ENCODE measurements around the gene CCDC181.
"Not testable (repeated sequence)": the region's sequence is repeated elsewhere in the genome, so short reads cannot be mapped to it uniquely, and the experiment has no call there.

The CCDC181 gene

GRCh38 chr1:169427081-169427641 lies at the start of gene CCDC181:
CCDC181 (minus strand) TSS chr1:169427474; CDS start chr1:169424927, 2,547 bp downstream.
- DNase-seq: peak; percentile 41 to 58

GRCh38 chr1:169475806-169476387 lies 48.6 kb upstream of the CCDC181 start:
- no peak for DNase-seq

- DNase-seq: no peak
Observed at GRCh38 chr1:169474302-169474995, 47.2 kb upstream of the CCDC181 start.

GRCh38 chr1:169473347-169473746 lies 46.1 kb upstream of the CCDC181 start:
- no peak for DNase-seq

- no peak for DNase-seq
Observed at GRCh38 chr1:169472738-169473137, 45.5 kb upstream of the CCDC181 start.

GRCh38 chr1:169468982-169469381 lies 41.7 kb upstream of the CCDC181 start:
- no peak for DNase-seq

GRCh38 chr1:169466259-169467230 lies 39.3 kb upstream of the CCDC181 start:
- peak in 1 of 2 donors; percentile 14 for DNase-seq

GRCh38 chr1:169465281-169465680 lies 38.0 kb upstream of the CCDC181 start:
- DNase-seq: no peak

- no peak for DNase-seq
Observed at GRCh38 chr1:169462385-169462784, 35.1 kb upstream of the CCDC181 start.

GRCh38 chr1:169461390-169462000 lies 34.2 kb upstream of the CCDC181 start:
- no peak for DNase-seq

- DNase-seq: no peak
Observed at GRCh38 chr1:169460191-169460833, 33.0 kb upstream of the CCDC181 start.

GRCh38 chr1:169457443-169457842 lies 30.2 kb upstream of the CCDC181 start:
- DNase-seq: no peak

- DNase-seq: no peak
Observed at GRCh38 chr1:169456029-169456428, 28.8 kb upstream of the CCDC181 start.

GRCh38 chr1:169452921-169453320 lies 25.6 kb upstream of the CCDC181 start:
- no peak for DNase-seq

GRCh38 chr1:169451218-169451824 lies 24.0 kb upstream of the CCDC181 start:
- DNase-seq: no peak

GRCh38 chr1:169443923-169444322 lies 16.6 kb upstream of the CCDC181 start:
- no peak for DNase-seq

- no peak for DNase-seq
Observed at GRCh38 chr1:169426174-169426705, 1.0 kb downstream of the CCDC181 start.

- DNase-seq: no peak
Observed at GRCh38 chr1:169421309-169421708, 6.0 kb downstream of the CCDC181 start.

GRCh38 chr1:169414952-169415351 lies 12.3 kb downstream of the CCDC181 start:
- no peak for DNase-seq

- not testable (repeated sequence) for DNase-seq
Observed at GRCh38 chr1:169408340-169408739, 18.9 kb downstream of the CCDC181 start.

- not testable (repeated sequence) for DNase-seq
Observed at GRCh38 chr1:169402578-169402977, 24.7 kb downstream of the CCDC181 start.
